Endothelial cell of umbilical vein (primary cell): ENCODE results near the gene CDYL. TPM values are rescaled to one million over a fixed set of nuclear protein-coding genes. Genes with fewer than 3 reads are reported as not detected.

ENCODE experiments used
- BruUV-seq: library from RNA; stranded (reverse); fragments of 400-500 nt; replicated peaks from 2 replicates; lab custom pipeline; 2021; lab: Mats Ljungman, UMichigan
- CTCF ChIA-PET: fragments of 300-600, 350-600 bp; sonication (Branson Sonifier 250); formaldehyde crosslinking; loops from one replicate; lab custom pipeline; 2021; ENCODE audit warnings: antibody characterized with exemption, inconsistent platforms; lab: Charles Lee
- POLR2A ChIA-PET: fragments of 300-600, 350-600 bp; sonication (Branson Sonifier 250); formaldehyde crosslinking; loops from one replicate; lab custom pipeline; 2021; ENCODE audit warnings: antibody characterized with exemption, inconsistent platforms; lab: Charles Lee
- DNase-seq: peaks from one replicate; pipeline ENCODE4 v3.0.0-alpha.2; 2011; ENCODE audit warnings: low read depth, low spot score
- FAIRE-seq: peaks from 2 replicates; lab custom pipeline; 2011; peaks lifted over from hg19 to GRCh38; lab: Jason Lieb, UNC
- H2AFZ ChIP-seq: 2 replicates; pipeline ENCODE4 v1.6.0; 2012; ENCODE audit warnings: low read depth, low read length, control low read depth, inconsistent platforms
- H3K27ac ChIP-seq: 2 replicates; pipeline ENCODE4 v1.5.1; 2011; ENCODE audit warnings: low read depth, mild to moderate bottlenecking, control low read depth, low read length, moderate library complexity; ENCODE audit not compliant: insufficient read depth
- H3K27me3 ChIP-seq, 2 experiments: 2 replicates each; pipeline versions ENCODE4 v1.6.0 to v1.6.1; 2011; ENCODE audit warnings: low read length in 2 of 2, mixed read lengths in 1 of 2; ENCODE audit not compliant: control insufficient read depth in 2 of 2, insufficient read depth in 2 of 2
- H3K36me3 ChIP-seq, 2 experiments: 2 replicates in 1 of 2; 3 replicates in 1 of 2; pipeline ENCODE4 v1.5.1; 2011; ENCODE audit warnings: low read length in 2 of 2, mild to moderate bottlenecking in 1 of 2, moderate library complexity in 1 of 2; ENCODE audit not compliant: control insufficient read depth in 2 of 2, insufficient read depth in 2 of 2; ENCODE audit errors: extremely low read depth in 1 of 2
- H3K4me1 ChIP-seq: 3 replicates; pipeline ENCODE4 v1.5.1; 2011; ENCODE audit warnings: mild to moderate bottlenecking, low read length; ENCODE audit not compliant: control insufficient read depth, insufficient read depth; ENCODE audit errors: extremely low read depth
- H3K4me2 ChIP-seq: 2 replicates; pipeline ENCODE4 v1.6.1; 2011; ENCODE audit warnings: low read length, control low read depth, mixed read lengths; ENCODE audit not compliant: insufficient read depth
- H3K4me3 ChIP-seq, 3 experiments: fragments of 200-600 bp in 1 of 3; sonication (generic), shearing (Covaris generic) in 1 of 3; replicated peaks in 1 of 3; 2 replicates each; pipeline ENCODE4 v1.5.1; 2011 to 2016; ENCODE audit warnings: control low read depth in 3 of 3, low read length in 3 of 3, mild to moderate bottlenecking in 2 of 3, inconsistent platforms in 1 of 3, low read depth in 1 of 3, moderate library complexity in 1 of 3; ENCODE audit not compliant: insufficient read depth in 1 of 3
- H3K79me2 ChIP-seq: 2 replicates; pipeline ENCODE4 v1.6.0; 2012; ENCODE audit warnings: low read length, inconsistent platforms; ENCODE audit not compliant: control insufficient read depth, insufficient read depth
- H3K9ac ChIP-seq: replicated peaks from 2 replicates; pipeline ENCODE3; 2011; ENCODE audit warnings: low read length, control low read depth; ENCODE audit not compliant: insufficient read depth; ENCODE audit errors: extremely low read depth
- H3K9me1 ChIP-seq: replicated peaks from 3 replicates; pipeline ENCODE4 v1.6.0; 2011; ENCODE audit warnings: mild to moderate bottlenecking, low read length; ENCODE audit not compliant: control insufficient read depth, insufficient read depth; ENCODE audit errors: extremely low read depth
- H3K9me3 ChIP-seq: replicated peaks from 2 replicates; pipeline ENCODE4 v1.5.1; 2012; ENCODE audit warnings: low read length, inconsistent platforms; ENCODE audit not compliant: control insufficient read depth, insufficient read depth
- H4K20me1 ChIP-seq: replicated peaks from 2 replicates; pipeline ENCODE3; 2011; ENCODE audit warnings: mild to moderate bottlenecking, low read length; ENCODE audit not compliant: control insufficient read depth, insufficient read depth; ENCODE audit errors: extremely low read depth
- EZH2 ChIP-seq: IDR thresholded peaks from 2 replicates; pipeline ENCODE4 v1.6.1; 2012; ENCODE audit warnings: borderline replicate concordance, low read depth, mild to moderate bottlenecking, moderate library complexity, low read length, inconsistent platforms; ENCODE audit not compliant: severe bottlenecking
- FOS ChIP-seq: IDR thresholded peaks from 2 replicates; pipeline ENCODE4 v1.6.1; 2011; ENCODE audit warnings: mild to moderate bottlenecking, low read length, moderate library complexity, borderline replicate concordance; ENCODE audit not compliant: insufficient read depth
- GATA2 ChIP-seq: IDR thresholded peaks from 2 replicates; pipeline ENCODE4 v1.7.0; 2011; ENCODE audit warnings: low read depth, mild to moderate bottlenecking, moderate library complexity, mixed read lengths, low read length; ENCODE audit not compliant: insufficient read length, insufficient read depth
- JUN ChIP-seq: IDR thresholded peaks from 2 replicates; pipeline ENCODE4 v1.6.1; 2011; ENCODE audit warnings: borderline replicate concordance, low read depth; ENCODE audit not compliant: insufficient read length, insufficient read depth
- MYC ChIP-seq: IDR thresholded peaks from one replicate; pipeline ENCODE4 v1.6.1; 2011; ENCODE audit warnings: mild to moderate bottlenecking, low read depth, low read length
- POLR2A ChIP-seq: IDR thresholded peaks from 2 replicates; pipeline ENCODE4 v1.6.1; 2012; ENCODE audit warnings: low read depth, mild to moderate bottlenecking, control low read depth, low read length
- POLR2AphosphoS5 ChIP-seq: IDR thresholded peaks from 2 replicates; pipeline ENCODE4 v1.6.1; 2012; ENCODE audit warnings: low read depth, mild to moderate bottlenecking, control low read depth, low read length, moderate library complexity; ENCODE audit not compliant: insufficient read depth
- dilution Hi-C: fragments of 300-500 bp; cut with MboI; formaldehyde crosslinking; loops from one replicate; pipeline ENCODE4 v1.15.0; 2019; ENCODE audit warnings: low sequenced_read_pairs; ENCODE audit not compliant: extremely low pct_ligation_motif_present
- intact Hi-C: fragments of 100-400 bp; cut with micrococcal nuclease; formaldehyde crosslinking; loops from one replicate; pipeline ENCODE4 v1.10.0; 2022
- polyA plus RNA-seq, 4 experiments: library from polyadenylated mRNA; depleted of rRNA in 3 of 4; stranded (reverse) in 3 of 4; unstranded in 1 of 4; fragments of >200 nt; gene quantifications; 2 replicates each; pipeline versions ENCODE4 v1.2.1 to v1.2.3, GENCODE V29; 2011 to 2012; ENCODE audit warnings: missing spikeins in 1 of 4
- total RNA-seq: library from RNA; stranded (reverse); gene quantifications from 2 replicates; pipeline ENCODE4 v1.2.3, GENCODE V29; 2021
- TF ChIP-seq, protein P1 (sequence below), 2 donors: IDR thresholded peaks; 1 replicate in 1 of 2; 2 replicates in 1 of 2; pipeline ENCODE4 v1.5.1; 2011; ENCODE audit warnings: low read length in 2 of 2, mild to moderate bottlenecking in 2 of 2, moderate library complexity in 2 of 2, control low read depth in 1 of 2, inconsistent platforms in 1 of 2, low read depth in 1 of 2; ENCODE audit not compliant: insufficient read depth in 1 of 2; ENCODE audit errors: extremely low read depth in 1 of 2
- TF ChIP-seq, protein P2 (sequence below): IDR thresholded peaks from 2 replicates; pipeline ENCODE4 v1.6.1; 2011; ENCODE audit not compliant: insufficient read depth, insufficient read length

CDYL gene
- total and polyA plus RNA-seq, 2 donors (not counting 3 experiments of a cell fraction or from before 2014, with no cell fraction given) = 10.2 to 35.6 TPM

GRCh38 chr6:4986999-4987398 is 210.8 kb downstream of the CDYL start:
- POLR2A ChIA-PET = no interaction called here
- no peak overlapping the region for H3K4me2 ChIP-seq
- FAIRE-seq = no peak
- no peak for DNase-seq
- no peak overlapping the region for H3K27ac ChIP-seq
- no peaks in the 10 kb centered on the region for H3K9me3 ChIP-seq
- dilution Hi-C loops (no loop called here), intact Hi-C loops (no loop called here)
- H3K9ac ChIP-seq = no peak overlapping the region
- peaks cover 0 to 4% of the 10 kb centered on the region in 2 experiments for H3K27me3 ChIP-seq
- H3K4me3 ChIP-seq = no peak overlapping the region
- H3K36me3 ChIP-seq = no peaks in the 10 kb centered on the region
- no TSS peak for BruUV-seq
- CTCF ChIA-PET = interaction anchor here (1.8 kb wide), 1 partner anchor 17 kb away, joined by 12 read pairs; the partner anchor contains the start of gene RPP40
- no peaks in the 10 kb centered on the region for H3K9me1 ChIP-seq
- H2AFZ ChIP-seq = no peak overlapping the region
- H4K20me1 ChIP-seq = no peaks in the 10 kb centered on the region
- H3K79me2 ChIP-seq = no peaks in the 10 kb centered on the region
- TF ChIP-seq, protein P1, sequence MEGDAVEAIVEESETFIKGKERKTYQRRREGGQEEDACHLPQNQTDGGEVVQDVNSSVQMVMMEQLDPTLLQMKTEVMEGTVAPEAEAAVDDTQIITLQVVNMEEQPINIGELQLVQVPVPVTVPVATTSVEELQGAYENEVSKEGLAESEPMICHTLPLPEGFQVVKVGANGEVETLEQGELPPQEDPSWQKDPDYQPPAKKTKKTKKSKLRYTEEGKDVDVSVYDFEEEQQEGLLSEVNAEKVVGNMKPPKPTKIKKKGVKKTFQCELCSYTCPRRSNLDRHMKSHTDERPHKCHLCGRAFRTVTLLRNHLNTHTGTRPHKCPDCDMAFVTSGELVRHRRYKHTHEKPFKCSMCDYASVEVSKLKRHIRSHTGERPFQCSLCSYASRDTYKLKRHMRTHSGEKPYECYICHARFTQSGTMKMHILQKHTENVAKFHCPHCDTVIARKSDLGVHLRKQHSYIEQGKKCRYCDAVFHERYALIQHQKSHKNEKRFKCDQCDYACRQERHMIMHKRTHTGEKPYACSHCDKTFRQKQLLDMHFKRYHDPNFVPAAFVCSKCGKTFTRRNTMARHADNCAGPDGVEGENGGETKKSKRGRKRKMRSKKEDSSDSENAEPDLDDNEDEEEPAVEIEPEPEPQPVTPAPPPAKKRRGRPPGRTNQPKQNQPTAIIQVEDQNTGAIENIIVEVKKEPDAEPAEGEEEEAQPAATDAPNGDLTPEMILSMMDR (IDR thresholded peaks at IDR 0.05; ENCODE audit: extremely low read depth in 1 of 2, insufficient read depth in 1 of 2, low read depth in 1 of 2, low read length in 2 of 2) = no peak
- no peak for TF ChIP-seq EZH2
- TF ChIP-seq, protein P2, sequence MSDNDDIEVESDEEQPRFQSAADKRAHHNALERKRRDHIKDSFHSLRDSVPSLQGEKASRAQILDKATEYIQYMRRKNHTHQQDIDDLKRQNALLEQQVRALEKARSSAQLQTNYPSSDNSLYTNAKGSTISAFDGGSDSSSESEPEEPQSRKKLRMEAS = no peak
- TF ChIP-seq POLR2AphosphoS5 = no peak
- TF ChIP-seq GATA2 = no peak
- no peak for TF ChIP-seq FOS
- TF ChIP-seq JUN = no peak
- no peak for TF ChIP-seq POLR2A
- TF ChIP-seq MYC = no peak
- peaks cover 3% of the 10 kb centered on the region for H3K4me1 ChIP-seq
